ELR (cell line): Measurements from ENCODE around the gene GRIK4.

Experiments
- DNase-seq: peaks from one replicate; pipeline ENCODE4 v3.0.0-alpha.2; 2015; ENCODE audit warnings: low read depth

GRIK4 gene

DNA sequence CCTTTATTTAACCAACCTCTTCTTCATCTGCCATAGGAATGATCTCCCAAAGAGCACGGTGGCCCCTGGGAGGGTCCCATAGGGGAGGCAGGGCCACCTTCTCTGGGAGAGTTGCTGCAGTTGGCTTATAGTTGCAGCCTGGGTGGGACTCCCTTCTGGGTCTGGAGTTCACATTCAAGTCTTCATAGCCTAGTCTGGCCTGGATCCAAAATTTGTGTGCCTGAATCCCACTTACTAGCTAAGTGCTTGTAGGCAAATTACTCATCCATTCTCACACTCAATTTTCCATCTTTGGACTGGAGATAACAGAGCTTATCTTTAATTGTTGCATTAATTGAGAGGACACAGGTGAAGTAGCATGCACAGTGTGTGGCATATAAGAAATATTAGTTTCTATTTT is 163.6 kb downstream of the GRIK4 start:
- DNase-seq, result no peak

- DNase-seq, result no peak
Observed at GRCh38 chr11:120676991-120677390, 165.4 kb downstream of the GRIK4 start.

GRCh38 chr11:120680322-120680721 is 168.8 kb downstream of the GRIK4 start:
- no peak for DNase-seq

DNA sequence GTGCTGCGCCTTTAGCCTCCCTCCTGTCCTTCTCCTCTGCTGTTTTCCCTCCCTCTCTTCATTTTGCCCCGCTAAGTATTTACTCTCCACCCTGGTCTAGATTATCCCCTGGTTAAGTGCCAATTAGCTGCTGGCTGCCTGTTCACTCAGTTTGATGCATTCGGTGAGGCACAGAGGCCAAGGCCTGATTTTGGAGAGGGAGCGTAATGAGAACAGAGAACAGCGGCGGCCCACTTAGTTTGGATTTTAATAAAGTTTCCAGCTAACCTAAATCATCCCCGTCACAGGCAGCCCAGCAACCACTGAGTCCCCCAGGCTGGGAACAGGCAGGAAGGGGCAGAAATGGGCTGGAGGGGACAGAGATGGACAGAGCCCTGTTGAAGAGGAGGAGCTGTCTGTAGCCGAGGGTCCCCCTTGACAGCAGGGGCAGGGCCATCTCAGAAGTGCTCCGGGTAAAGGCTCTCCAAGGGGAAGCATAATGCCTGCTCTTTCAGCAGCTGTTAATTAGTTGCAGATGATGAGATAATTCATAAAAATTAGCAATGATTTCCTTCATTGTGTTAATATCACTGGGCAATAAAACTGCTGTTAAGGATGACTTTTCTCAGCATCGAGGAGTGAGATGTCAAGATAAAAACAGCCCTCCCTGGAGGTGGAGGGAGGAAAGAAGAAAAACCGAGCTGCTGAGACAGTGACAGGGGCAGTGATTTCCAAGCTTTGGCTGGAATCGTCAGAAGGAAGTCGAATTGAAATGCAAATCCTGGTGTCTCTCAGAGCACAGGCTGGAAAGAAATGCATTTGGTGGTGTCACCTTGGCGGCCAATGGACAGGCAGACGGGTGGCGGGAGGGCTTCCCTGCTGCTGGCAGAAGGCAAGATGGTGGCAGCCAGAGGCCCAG is 170.1 kb downstream of the GRIK4 start:
- DNase-seq, result no peak

GRCh38 chr11:120682332-120682649 is 170.7 kb downstream of the GRIK4 start:
- DNase-seq, result no peak

- DNase-seq, result peak; percentile 50
Observed at GRCh38 chr11:120682866-120683265, 171.3 kb downstream of the GRIK4 start.

- DNase-seq, result no peak
Observed at GRCh38 chr11:120686516-120686915, 175.0 kb downstream of the GRIK4 start.

DNA sequence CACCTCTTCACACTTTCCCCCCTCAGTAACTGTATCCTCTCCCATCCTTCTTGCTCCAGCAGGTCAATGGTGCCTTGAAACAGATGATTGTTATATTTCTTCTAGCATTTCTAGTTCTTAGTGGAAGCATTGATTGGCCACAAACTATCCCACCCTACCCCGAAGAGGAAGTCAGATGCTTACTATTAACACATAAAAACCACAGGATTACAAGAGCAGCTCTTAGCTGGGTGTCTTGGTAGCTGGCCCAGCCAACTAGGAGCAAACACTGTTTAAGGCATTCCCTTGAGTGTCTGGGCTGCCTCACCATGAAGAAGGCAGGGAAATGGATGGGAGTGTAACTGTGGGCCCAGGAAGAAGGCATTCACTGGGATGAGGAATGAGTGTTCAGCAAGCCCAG is 176.6 kb downstream of the GRIK4 start:
- no peak for DNase-seq

GRCh38 chr11:120689596-120690275 is 178.2 kb downstream of the GRIK4 start:
- DNase-seq, result no peak

DNA sequence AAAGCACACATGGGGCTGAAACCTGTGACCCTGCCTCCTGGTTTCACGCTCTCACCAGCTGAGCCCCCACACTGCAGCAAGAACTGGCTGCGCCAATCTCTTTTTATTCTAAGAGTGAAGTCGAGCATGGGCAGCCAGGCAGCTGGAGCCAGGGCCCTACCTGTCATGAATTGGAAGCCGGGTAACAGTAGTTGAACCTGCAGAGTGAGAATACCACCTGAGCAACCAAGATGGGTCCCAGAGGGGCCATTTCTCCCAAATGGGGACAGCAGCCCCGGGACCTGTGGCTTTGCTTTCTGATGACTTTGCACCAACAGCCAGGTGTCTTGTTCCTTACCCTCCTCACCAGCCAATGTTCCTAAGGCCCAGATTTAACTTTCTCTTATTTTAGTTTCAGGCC is 178.9 kb downstream of the GRIK4 start:
- DNase-seq, result no peak

DNA sequence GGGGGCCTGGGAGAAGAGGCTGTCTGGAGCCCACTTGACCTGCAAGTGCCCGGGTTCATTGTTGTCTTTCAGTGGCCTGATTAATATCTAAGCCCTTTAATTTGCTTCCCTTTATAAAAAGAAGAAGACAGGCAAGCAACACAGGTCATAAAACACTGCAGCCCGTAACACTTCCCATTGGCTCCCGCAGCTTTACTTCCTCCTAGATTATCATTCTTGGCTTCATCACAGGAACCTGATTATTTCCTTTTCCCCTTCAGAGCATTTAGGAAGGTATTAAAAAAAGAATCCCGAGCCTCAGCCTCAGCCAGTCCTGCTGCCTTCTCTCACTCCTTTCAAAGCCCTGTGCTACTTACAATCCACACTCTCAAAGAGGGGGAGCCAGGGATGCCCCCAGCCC is 183.2 kb downstream of the GRIK4 start:
- DNase-seq, result no peak

- DNase-seq, result no peak
Observed at GRCh38 chr11:120695426-120695825, 183.9 kb downstream of the GRIK4 start.

- DNase-seq, result no peak
Observed at GRCh38 chr11:120695939-120696338, 184.4 kb downstream of the GRIK4 start.

GRCh38 chr11:120696597-120697218 is 185.2 kb downstream of the GRIK4 start:
- no peak for DNase-seq

GRCh38 chr11:120698918-120699317 is 187.4 kb downstream of the GRIK4 start:
- DNase-seq, result no peak

DNA sequence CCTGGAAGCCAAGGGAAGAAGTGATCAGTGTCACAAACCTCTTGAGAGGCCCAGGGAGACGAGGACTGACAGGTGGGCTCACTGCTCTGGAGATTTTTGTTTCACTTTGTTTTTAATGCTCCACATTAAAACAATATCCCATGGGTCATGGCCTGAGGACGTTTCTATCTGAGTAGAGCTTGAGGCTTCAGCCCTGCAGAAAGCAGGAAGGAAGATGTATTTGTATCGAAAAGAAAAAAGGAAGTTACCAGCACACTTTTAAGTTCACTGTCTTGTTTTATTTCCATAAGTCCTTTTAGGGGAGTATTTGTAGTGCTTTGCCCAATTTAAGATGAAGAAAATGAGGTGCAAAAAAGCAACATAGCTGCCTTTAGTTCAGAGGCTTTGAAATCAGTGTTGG is 191.1 kb downstream of the GRIK4 start:
- DNase-seq, result no peak

GRCh38 chr11:120703358-120704152 is 192.0 kb downstream of the GRIK4 start:
- DNase-seq, result no peak

GRCh38 chr11:120704256-120704750 is 192.8 kb downstream of the GRIK4 start:
- no peak for DNase-seq

DNA sequence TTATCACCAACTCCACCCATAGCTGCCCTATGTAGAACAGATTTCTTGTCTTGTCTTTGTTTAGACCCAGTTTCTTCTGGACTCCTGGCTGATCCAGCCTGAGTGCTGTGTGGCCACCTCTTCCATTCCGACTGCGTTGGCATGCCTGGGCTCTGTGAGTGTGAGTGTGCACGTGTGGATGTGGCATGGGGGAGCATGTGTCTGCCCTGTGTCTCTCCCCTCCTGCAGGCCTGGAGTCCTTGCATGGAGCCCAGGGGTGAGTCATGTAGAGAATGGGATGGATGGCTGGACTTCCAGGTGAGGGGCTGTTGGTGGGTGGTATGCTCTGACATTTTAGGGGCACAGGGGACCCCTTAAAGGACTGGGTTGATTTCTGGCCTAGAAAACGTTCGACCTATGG is 194.7 kb downstream of the GRIK4 start:
- no peak for DNase-seq

GRCh38 chr11:120707098-120707497 is 195.6 kb downstream of the GRIK4 start:
- no peak for DNase-seq

GRCh38 chr11:120707663-120708062 is 196.1 kb downstream of the GRIK4 start:
- DNase-seq, result no peak

GRCh38 chr11:120708511-120709183 is 197.1 kb downstream of the GRIK4 start:
- no peak for DNase-seq
